SJSA1 (cell line): ENCODE measurements around the gene SLC38A8. TPM values are rescaled to one million over a fixed set of nuclear protein-coding genes. Genes with fewer than 3 reads are reported as not detected.

ENCODE experiments used
- DNase-seq, 2 experiments: peaks; one replicate each; pipeline ENCODE4 v3.0.0-alpha.2; 2015 to 2020; ENCODE audit warnings: low spot score in 2 of 2, low read depth in 1 of 2
- H3K27ac ChIP-seq: fragments of 250-450 bp; sonication (Bioruptor Pico); 2 replicates; pipeline ENCODE4 v1.5.1; 2020; ENCODE audit warnings: mild to moderate bottlenecking, moderate library complexity
- H3K27me3 ChIP-seq: fragments of 250-450 bp; sonication (Bioruptor Pico); replicated peaks from 2 replicates; pipeline ENCODE4 v1.5.1; 2020; ENCODE audit warnings: mild to moderate bottlenecking, moderate library complexity
- H3K36me3 ChIP-seq: fragments of 250-450 bp; sonication (Bioruptor Pico); 2 replicates; pipeline ENCODE4 v1.5.1; 2020; ENCODE audit warnings: mild to moderate bottlenecking
- H3K4me1 ChIP-seq: fragments of 250-450 bp; sonication (Bioruptor Pico); replicated peaks from 2 replicates; pipeline ENCODE4 v1.6.1; 2021; ENCODE audit warnings: mild to moderate bottlenecking
- H3K4me3 ChIP-seq: fragments of 250-450 bp; sonication (Bioruptor Pico); 2 replicates; pipeline ENCODE4 v1.5.1; 2020; ENCODE audit warnings: mild to moderate bottlenecking
- H3K9me3 ChIP-seq: fragments of 250-450 bp; sonication (Bioruptor Pico); replicated peaks from 2 replicates; pipeline ENCODE4 v1.5.1; 2020; ENCODE audit warnings: mild to moderate bottlenecking
- total RNA-seq: library from RNA; depleted of rRNA; stranded (reverse); fragments of >200 nt; shearing (Covaris generic); gene quantifications from 2 replicates; pipeline ENCODE4 v1.2.3, GENCODE V29; 2014

Gene SLC38A8
- total RNA-seq, 1 experiment from 2014 or later = not detected

GRCh38 chr16:84040226-84040822 lies 2.3 kb downstream of the SLC38A8 start:
- peaks cover 49% of the 10 kb centered on the region for H3K27me3 ChIP-seq
- H3K27ac ChIP-seq = no peak overlapping the region
- H3K9me3 ChIP-seq = peaks cover 9% of the 10 kb centered on the region
- no peak overlapping the region for H3K4me3 ChIP-seq
- DNase-seq = no peak
- no peaks in the 10 kb centered on the region for H3K36me3 ChIP-seq
- H3K4me1 ChIP-seq = no peaks in the 10 kb centered on the region

- Histone ChIP-seq H3K27ac (no peak overlapping the region), H3K9me3 (peaks cover 9% of the 10 kb centered on the region), H3K4me1 (no peaks in the 10 kb centered on the region), H3K4me3 (no peak overlapping the region), H3K36me3 (no peaks in the 10 kb centered on the region), H3K27me3 (peaks cover 50% of the 10 kb centered on the region)
- no peak for DNase-seq
Observed at GRCh38 chr16:84039696-84040095, 2.9 kb downstream of the SLC38A8 start.

GRCh38 chr16:84038469-84038868 lies 4.1 kb downstream of the SLC38A8 start:
- H3K27me3 ChIP-seq = peaks cover 50% of the 10 kb centered on the region
- DNase-seq = no peak
- H3K27ac ChIP-seq = no peak overlapping the region
- no peaks in the 10 kb centered on the region for H3K4me1 ChIP-seq
- peaks cover 9% of the 10 kb centered on the region for H3K9me3 ChIP-seq
- no peak overlapping the region for H3K4me3 ChIP-seq
- no peaks in the 10 kb centered on the region for H3K36me3 ChIP-seq

GRCh38 chr16:84036982-84037425 lies 5.6 kb downstream of the SLC38A8 start:
- DNase-seq = no peak
- H3K4me3 ChIP-seq = no peak overlapping the region

GRCh38 chr16:84036131-84036530 lies 6.5 kb downstream of the SLC38A8 start:
- H3K36me3 ChIP-seq = no peaks in the 10 kb centered on the region
- no peak overlapping the region for H3K27ac ChIP-seq
- peaks cover 9% of the 10 kb centered on the region for H3K9me3 ChIP-seq
- no peaks in the 10 kb centered on the region for H3K4me1 ChIP-seq
- DNase-seq = no peak
- peaks cover 37% of the 10 kb centered on the region for H3K27me3 ChIP-seq
- H3K4me3 ChIP-seq = no peak overlapping the region

More at GRCh38 chr16:84036982-84037425, 5.6 kb downstream of the SLC38A8 start:
- Histone ChIP-seq H3K4me1 (no peaks in the 10 kb centered on the region), H3K36me3 (no peaks in the 10 kb centered on the region), H3K9me3 (peaks cover 9% of the 10 kb centered on the region), H3K27ac (no peak overlapping the region), H3K27me3 (peaks cover 46% of the 10 kb centered on the region)

GRCh38 chr16:84034516-84034915 lies 8.1 kb downstream of the SLC38A8 start:
- Histone ChIP-seq H3K9me3 (peaks cover 9% of the 10 kb centered on the region), H3K4me3 (no peak overlapping the region), H3K36me3 (no peaks in the 10 kb centered on the region), H3K27ac (no peak overlapping the region), H3K27me3 (peaks cover 29% of the 10 kb centered on the region), H3K4me1 (no peaks in the 10 kb centered on the region)
- DNase-seq = no peak

GRCh38 chr16:84033251-84034195 lies 9.1 kb downstream of the SLC38A8 start:
- H3K36me3 ChIP-seq = no peaks in the 10 kb centered on the region
- H3K27me3 ChIP-seq = peaks cover 24% of the 10 kb centered on the region
- no peak for DNase-seq
- peaks cover 9% of the 10 kb centered on the region for H3K9me3 ChIP-seq
- no peak overlapping the region for H3K27ac ChIP-seq
- H3K4me3 ChIP-seq = no peak overlapping the region
- H3K4me1 ChIP-seq = no peaks in the 10 kb centered on the region

GRCh38 chr16:84032458-84033178 lies 10.0 kb downstream of the SLC38A8 start:
- no peaks in the 10 kb centered on the region for H3K4me1 ChIP-seq
- H3K36me3 ChIP-seq = no peaks in the 10 kb centered on the region
- peaks cover 21% of the 10 kb centered on the region for H3K27me3 ChIP-seq
- peaks cover 9% of the 10 kb centered on the region for H3K9me3 ChIP-seq
- no peak overlapping the region for H3K4me3 ChIP-seq
- H3K27ac ChIP-seq = no peak overlapping the region
- no peak for DNase-seq

- H3K4me1 ChIP-seq = no peaks in the 10 kb centered on the region
- no peaks in the 10 kb centered on the region for H3K36me3 ChIP-seq
- H3K9me3 ChIP-seq = peaks cover 9% of the 10 kb centered on the region
- no peak for DNase-seq
- H3K27me3 ChIP-seq = peaks cover 21% of the 10 kb centered on the region
- no peak overlapping the region for H3K4me3 ChIP-seq
- no peak overlapping the region for H3K27ac ChIP-seq
Observed at GRCh38 chr16:84031556-84031955, 11.0 kb downstream of the SLC38A8 start.

GRCh38 chr16:84029297-84030047 lies 13.1 kb downstream of the SLC38A8 start:
- no peak for DNase-seq
- H3K36me3 ChIP-seq = no peaks in the 10 kb centered on the region
- no peak overlapping the region for H3K4me3 ChIP-seq
- no peaks in the 10 kb centered on the region for H3K4me1 ChIP-seq
- peaks cover 15% of the 10 kb centered on the region for H3K27me3 ChIP-seq
- no peak overlapping the region for H3K27ac ChIP-seq
- no peaks in the 10 kb centered on the region for H3K9me3 ChIP-seq

- H3K27ac ChIP-seq = no peak overlapping the region
- H3K4me1 ChIP-seq = no peaks in the 10 kb centered on the region
- H3K9me3 ChIP-seq = no peaks in the 10 kb centered on the region
- no peak overlapping the region for H3K4me3 ChIP-seq
- peaks cover 23% of the 10 kb centered on the region for H3K27me3 ChIP-seq
- no peaks in the 10 kb centered on the region for H3K36me3 ChIP-seq
- DNase-seq = no peak
Observed at GRCh38 chr16:84027625-84028024, 15.0 kb downstream of the SLC38A8 start.

- no peak for DNase-seq
- Histone ChIP-seq H3K4me3 (no peak overlapping the region), H3K27me3 (peaks cover 19% of the 10 kb centered on the region), H3K36me3 (no peaks in the 10 kb centered on the region), H3K4me1 (no peaks in the 10 kb centered on the region), H3K27ac (no peak overlapping the region), H3K9me3 (peaks cover 4% of the 10 kb centered on the region; the same call in 1 of the 2 replicates)
Observed at GRCh38 chr16:84026606-84027005, 16.0 kb downstream of the SLC38A8 start.

- DNase-seq = no peak
- Histone ChIP-seq H3K4me3 (no peak overlapping the region), H3K4me1 (no peaks in the 10 kb centered on the region), H3K27ac (no peak overlapping the region), H3K36me3 (no peaks in the 10 kb centered on the region), H3K27me3 (peaks cover 12% of the 10 kb centered on the region; the same call in 1 of the 2 replicates), H3K9me3 (peaks cover 13% of the 10 kb centered on the region; the same call in 1 of the 2 replicates)
Observed at GRCh38 chr16:84024854-84025253, 17.7 kb downstream of the SLC38A8 start.
